Fibroblast of peridontal ligament (primary cell): ENCODE measurements around the gene AMY1C.
"Not testable (repeated sequence)": the region's sequence is repeated elsewhere in the genome, so short reads cannot be mapped to it uniquely, and the experiment has no call there.

ENCODE experiments used
- DNase-seq: peaks from one replicate; pipeline ENCODE4 v3.0.0-alpha.2; 2010; ENCODE audit errors: extremely low read depth

The AMY1C gene

GRCh38 chr1:103749598-103749997 is at the start of gene AMY1C:
TSS of gene AMY1C (plus strand) at chr1:103749898. CDS start at chr1:103750470, 572 bp downstream.
- not testable (repeated sequence) for DNase-seq

GRCh38 chr1:103700669-103701068 is 49.0 kb upstream of the AMY1C start:
- DNase-seq: not testable (repeated sequence)

- not testable (repeated sequence) for DNase-seq
These were observed 48.4 kb upstream of the AMY1C start for GRCh38 chr1:103701256-103701655.

- DNase-seq: not testable (repeated sequence)
These were observed 42.0 kb upstream of the AMY1C start for GRCh38 chr1:103707670-103708069.

- not testable (repeated sequence) for DNase-seq
These were observed 39.3 kb upstream of the AMY1C start for GRCh38 chr1:103710381-103710780.

- DNase-seq: not testable (repeated sequence)
These were observed 32.3 kb upstream of the AMY1C start for GRCh38 chr1:103717404-103717803.

GRCh38 chr1:103721473-103721872 is 28.2 kb upstream of the AMY1C start:
- DNase-seq: not testable (repeated sequence)

GRCh38 chr1:103735334-103735733 is 14.4 kb upstream of the AMY1C start:
- DNase-seq: not testable (repeated sequence)

GRCh38 chr1:103738031-103738430 is 11.7 kb upstream of the AMY1C start:
- not testable (repeated sequence) for DNase-seq

GRCh38 chr1:103744449-103744848 is 5.2 kb upstream of the AMY1C start:
- DNase-seq: not testable (repeated sequence)

- not testable (repeated sequence) for DNase-seq
These were observed 4.7 kb upstream of the AMY1C start for GRCh38 chr1:103745040-103745439.

GRCh38 chr1:103748273-103748672 is 1.4 kb upstream of the AMY1C start:
- DNase-seq: not testable (repeated sequence)

- DNase-seq: no peak
These were observed 12.2 kb downstream of the AMY1C start for GRCh38 chr1:103761896-103762295.

GRCh38 chr1:103779932-103780331 is 30.2 kb downstream of the AMY1C start:
- DNase-seq: no peak

GRCh38 chr1:103783944-103784377 is 34.3 kb downstream of the AMY1C start:
- no peak for DNase-seq

- DNase-seq: peak; percentile 2
These were observed 38.7 kb downstream of the AMY1C start for GRCh38 chr1:103788377-103788776.

GRCh38 chr1:103790172-103790571 is 40.5 kb downstream of the AMY1C start:
- DNase-seq: no peak
